GM19239 (cell line): ENCODE data around the gene HACD3.
A peak's percentile ranks its signal among the peaks of the same experiment; 100 is the strongest.
"Not testable (repeated sequence)": the region's sequence is repeated elsewhere in the genome, so short reads cannot be mapped to it uniquely, and the experiment has no call there.

Experiments
- DNase-seq: peaks from one replicate; pipeline ENCODE4 v3.0.0; 2011; ENCODE audit warnings: low spot score; ENCODE audit not compliant: insufficient read length
- FAIRE-seq: peaks from 2 replicates; lab custom pipeline; 2011; peaks lifted over from hg19 to GRCh38; lab: Jason Lieb, UNC

The HACD3 gene

DNA sequence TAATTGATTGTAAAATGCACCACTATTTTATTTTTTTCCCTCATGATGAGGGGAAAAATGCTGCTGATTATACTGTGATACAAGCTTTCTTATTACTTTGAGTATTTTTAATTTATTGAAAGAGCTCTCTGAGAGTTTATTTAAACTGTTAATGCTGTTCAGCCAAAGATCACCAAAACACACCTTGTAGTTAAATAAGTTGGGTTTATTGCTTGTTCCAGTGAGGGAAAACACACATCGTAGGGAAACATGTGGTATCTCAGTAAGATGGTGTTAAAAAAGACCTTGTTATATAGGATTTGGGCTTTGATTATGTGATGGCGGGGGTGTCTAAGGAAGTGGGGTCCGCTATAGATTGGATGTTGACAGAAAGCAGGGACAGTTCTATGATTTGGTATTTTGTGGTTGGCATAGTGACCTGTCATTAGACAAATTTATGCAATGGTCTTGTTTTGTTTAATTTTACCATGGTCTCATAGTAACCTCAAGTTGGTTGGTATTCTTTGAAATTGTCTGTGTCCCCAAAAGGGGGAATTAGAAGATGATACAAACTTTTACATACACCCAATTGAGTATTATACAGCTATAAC, 11.1 kb downstream of the HACD3 start:
- DNase-seq (no peak), FAIRE-seq (no peak)

DNA sequence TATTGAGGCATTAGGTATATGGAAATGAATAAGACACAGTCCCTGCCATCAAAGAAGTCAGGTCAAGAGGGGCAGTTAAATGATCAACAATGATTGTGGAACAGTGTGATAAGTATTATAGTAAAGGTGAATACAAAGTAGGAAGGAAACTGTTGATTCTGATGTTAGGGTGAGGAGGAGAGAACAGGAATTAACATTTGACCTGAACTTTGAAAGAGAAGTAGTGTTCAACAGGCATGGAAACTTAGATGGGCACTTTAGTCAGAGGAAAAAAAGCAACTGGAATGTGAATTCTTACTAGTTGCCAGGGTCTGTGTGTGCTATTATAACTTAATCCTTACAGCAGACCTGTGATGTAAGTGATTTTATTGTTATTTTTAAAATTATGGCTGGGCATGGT, 17.6 kb downstream of the HACD3 start:
- no peak for DNase-seq
- FAIRE-seq, result no peak

DNA sequence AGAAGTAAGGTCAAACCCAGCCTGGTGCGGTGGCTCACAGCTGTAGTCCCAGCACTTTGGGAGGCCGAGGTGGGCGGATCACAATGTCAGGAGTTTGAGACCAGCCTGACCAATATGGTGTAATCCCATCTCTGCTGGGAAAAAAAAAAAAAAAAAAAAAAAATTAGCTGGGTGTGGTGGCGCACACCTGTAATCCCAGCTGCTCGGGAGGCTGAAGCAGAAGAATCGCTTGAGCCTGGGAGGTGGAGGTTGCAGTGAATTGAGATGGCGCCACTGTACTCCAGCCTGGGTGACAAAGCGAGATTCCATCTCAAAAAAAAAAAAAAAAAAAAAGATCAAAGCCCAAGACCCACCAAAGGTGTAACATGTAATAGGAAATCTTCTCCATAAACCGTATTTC, 19.0 kb downstream of the HACD3 start:
- not testable (repeated sequence) for FAIRE-seq, DNase-seq

DNA sequence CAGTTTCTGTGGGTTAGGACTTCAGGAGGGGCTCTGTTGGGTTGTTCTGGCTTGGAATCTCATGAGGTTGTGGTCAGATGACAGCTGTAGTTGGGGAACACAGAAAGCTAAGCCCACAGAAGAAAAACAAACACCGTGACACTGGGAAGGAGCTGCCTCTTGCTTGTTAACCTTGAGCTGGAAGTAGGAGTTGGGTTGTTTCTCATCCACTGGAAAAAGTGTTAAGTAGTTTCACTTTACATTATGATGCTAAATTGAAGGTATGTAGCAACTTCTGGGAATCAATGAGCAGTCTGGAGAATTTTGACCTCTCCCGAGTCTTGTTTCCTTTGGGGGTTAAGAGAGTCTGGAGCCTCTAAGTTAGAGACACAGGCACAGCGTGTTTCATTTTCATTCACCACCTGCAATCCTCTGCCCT, 20.4 kb downstream of the HACD3 start:
- no peak for DNase-seq
- no peak for FAIRE-seq

DNA sequence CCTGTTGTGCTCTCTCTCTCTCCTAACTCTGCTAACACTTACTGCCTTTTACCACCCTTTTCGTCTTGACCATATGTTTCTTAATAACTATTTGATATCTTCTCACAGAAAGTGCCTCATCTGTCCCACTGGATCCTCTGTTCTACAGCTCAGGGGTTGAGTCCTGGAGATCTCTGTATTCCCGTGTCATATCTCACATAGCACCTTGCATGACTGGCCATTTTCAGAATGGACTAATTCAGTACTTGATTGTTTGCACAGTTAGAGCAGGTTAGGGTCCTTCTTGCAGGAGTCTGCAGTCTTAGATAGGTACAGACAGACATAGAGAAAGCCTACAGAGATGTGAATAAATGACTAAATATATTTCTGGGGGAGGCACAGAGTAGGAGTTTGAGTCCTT, 20.9 kb downstream of the HACD3 start:
- FAIRE-seq, result no peak

DNA sequence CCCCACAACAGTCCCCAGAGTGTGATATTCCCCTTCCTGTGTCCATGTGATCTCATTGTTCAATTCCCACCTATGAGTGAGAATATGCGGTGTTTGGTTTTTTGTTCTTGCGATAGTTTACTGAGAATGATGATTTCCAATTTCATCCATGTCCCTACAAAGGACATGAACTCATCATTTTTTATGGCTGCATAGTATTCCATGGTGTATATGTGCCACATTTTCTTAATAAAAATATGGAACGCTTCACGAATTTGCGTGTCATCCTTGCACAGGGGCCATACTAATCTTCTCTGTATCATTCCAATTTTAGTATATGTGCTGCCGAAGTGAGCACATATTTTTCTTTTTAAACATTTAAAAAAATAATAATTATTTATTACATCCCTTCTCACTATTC, 22.6 kb downstream of the HACD3 start:
- DNase-seq, FAIRE-seq: not testable (repeated sequence)

More for the DNA sequence above, 20.9 kb downstream of the HACD3 start:
- no peak for DNase-seq

DNA sequence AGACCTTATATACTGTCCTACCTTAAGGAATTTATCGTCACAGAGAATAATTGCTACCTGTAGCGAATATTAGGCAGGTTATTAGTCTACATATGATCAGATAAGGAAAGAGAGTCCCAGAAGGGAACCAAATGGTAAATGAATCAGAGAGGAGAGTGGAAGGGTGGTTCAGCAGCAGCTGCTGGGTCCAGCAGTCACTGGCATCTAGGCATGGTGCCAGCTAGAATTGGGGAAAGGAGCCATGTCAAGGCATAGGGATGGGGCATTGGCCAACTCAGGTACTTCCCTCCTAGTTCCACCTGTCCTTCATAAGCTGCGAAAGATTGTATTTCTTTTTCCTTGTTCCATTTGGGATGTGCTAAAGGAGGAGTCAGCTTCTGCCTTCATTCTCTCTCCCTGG, 23.4 kb downstream of the HACD3 start:
- FAIRE-seq (no peak), DNase-seq (no peak)

DNA sequence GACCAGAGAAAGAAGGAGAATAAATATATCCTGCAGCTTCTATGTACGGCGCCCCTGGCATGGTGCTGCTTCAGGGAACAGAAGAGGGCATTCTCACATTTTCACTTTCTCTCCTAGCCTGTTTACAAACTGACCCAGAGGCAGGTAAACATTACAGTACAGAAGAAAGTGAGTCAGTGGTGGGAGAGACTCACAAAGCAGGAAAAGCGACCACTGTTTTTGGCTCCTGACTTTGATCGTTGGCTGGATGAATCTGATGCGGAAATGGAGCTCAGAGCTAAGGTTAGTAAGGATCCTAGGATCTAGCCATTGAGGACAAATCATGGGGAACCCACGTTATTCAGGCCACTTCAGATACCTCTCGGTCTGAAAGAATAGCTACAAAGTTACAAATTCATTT, 26.4 kb downstream of the HACD3 start:
- DNase-seq, result no peak
- no peak for FAIRE-seq

DNA sequence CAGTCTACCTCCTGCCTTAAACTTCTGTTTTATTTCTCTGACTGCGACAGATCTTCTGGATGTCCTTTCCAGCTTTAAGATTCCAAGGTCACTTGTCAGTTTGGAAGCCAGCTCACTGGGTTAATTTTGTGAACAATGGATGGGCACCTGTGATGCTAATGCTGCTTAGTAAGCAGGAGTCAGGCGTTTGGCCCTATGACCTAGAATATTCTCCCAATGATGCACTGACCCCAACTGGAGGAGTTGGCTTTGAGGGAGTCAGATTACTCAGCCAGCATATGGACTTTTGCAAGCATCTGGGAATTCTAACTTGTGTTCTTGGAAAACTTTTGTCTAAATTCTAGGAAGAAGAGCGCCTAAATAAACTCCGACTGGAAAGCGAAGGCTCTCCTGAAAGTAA, 28.1 kb downstream of the HACD3 start:
- FAIRE-seq, result no peak
- DNase-seq, result no peak

DNA sequence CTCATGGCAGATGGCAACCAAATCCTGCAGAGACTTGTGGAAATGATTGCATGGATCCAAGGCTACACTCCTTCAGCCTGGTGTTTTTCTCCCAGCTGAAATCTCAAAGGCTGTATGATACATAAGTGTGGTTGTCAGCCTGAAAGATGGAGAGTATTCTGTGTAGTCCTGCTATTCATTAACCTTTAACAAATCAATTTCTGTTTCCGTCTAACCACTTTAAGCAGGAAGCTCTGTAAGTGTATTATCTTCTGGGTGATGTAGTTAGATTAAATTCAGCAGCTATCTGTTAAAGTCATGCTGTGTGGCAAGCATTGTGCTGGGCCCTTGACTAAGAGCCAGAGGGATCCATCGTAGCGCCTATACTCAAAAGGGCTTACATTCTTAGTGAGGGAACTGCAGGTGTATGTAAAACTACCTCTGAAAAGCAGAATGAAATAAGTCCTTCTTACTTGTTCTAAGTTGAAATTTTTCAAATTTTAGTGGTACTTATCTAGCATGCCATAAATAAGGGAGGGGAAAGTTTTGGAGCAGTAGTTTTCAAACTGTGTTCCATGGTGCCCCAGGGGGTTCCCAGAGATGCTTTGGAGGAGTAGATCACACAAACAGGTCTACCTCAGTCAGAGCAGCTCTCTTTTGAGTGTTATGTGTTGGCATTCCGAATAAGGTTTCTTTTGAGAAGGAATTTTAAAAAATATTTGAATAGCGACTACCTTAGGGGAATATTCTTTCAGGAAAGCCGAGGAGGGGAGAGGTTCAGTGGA, 28.9 kb downstream of the HACD3 start:
- DNase-seq (no peak), FAIRE-seq (no peak)

DNA sequence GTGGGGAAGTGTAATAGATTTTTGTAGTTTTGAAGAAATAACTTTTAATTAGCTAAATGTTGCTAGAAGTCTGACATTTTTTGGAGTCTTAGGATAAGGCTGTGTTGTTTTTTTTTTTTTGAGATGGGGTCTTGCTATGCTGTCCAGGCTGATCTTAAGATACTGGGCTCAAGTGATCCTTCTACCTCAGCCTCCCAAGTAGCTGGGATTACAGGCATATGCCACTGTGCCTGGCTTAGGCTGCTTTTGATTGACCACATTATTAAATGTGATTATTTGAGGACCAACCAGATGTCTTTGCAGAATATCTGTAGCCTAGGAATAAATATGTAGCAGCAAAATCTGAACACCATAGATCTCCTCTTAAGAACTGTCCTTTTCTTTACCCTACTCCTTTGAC, 29.7 kb downstream of the HACD3 start:
- DNase-seq (no peak), FAIRE-seq (no peak)

DNA sequence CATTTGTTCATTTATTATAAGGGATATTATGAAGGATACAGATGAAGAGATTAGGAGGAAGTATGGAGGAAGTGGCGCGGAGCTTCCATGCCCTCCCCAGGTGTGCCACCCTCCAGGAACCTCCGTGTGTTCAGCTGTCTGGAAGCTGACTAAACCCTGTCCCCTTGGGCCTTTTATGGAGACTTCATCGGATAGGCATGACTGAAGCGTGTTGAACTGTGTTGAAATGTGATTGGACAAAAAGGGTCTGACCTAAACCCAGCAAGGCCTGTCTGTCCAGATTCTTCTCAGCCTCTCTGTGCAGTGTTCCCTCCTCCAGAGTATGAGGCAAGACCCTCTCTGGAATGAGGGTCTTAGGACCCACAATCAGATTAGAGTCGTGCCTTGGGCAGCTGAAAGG, 31.7 kb downstream of the HACD3 start:
- no peak for FAIRE-seq

DNA sequence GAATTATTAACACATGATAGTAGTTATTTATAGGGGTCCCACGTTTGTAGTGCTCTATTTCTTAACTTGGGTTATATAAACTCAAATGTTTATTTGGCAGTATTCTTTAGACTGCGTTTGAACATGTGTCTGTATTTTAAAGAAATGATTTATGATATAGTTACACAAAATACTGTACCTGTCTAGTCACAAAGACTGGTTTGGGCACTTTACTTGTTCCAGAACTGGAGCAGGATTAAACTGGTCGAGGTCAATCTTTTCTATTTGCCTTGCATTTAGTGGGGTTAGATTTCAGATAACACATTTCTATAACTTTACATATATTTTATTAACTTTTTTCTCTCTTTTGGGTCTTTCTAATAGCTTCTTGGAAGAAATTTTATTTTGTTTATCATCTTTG, 39.5 kb downstream of the HACD3 start:
- FAIRE-seq (no peak), DNase-seq (no peak)

More for the DNA sequence above, 31.7 kb downstream of the HACD3 start:
- no peak for DNase-seq

DNA sequence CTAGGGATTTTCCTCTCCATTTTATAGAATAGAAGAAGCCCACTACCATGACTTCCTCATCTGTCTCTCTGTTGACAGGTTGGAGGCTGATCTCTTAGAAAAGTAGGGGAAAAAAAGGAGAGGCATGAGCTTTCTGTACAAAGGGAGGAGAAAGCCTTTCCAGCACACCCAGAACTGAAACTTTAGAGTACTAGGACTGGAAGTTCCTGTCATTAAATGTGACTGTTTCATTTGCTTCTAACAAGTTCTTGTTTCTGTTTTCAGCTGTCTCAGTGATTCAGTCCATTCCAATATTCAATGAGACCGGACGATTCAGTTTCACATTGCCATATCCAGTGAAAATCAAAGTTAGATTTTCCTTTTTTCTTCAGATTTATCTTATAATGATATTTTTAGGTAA, 41.7 kb downstream of the HACD3 start:
- FAIRE-seq, result no peak

DNA sequence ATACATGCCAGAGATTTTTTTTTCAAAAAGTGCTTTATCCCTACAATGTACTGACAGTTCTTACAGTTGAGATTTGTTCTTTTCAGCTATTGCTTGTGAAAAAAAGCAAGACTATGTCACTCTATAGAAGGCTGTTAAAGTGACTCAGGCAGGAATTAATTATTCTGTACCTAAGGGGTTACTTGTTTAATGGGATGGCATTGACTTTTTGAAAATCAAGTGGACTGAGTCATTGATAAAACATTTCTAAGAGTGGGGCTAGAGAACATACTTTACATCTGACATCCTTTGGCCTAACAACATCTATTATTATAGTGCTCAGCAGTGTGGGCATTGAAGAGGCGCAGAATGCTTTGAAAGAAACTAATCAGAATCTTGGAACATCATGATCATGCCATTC, 46.4 kb downstream of the HACD3 start:
- no peak for DNase-seq

More for the DNA sequence above, 41.7 kb downstream of the HACD3 start:
- DNase-seq, result no peak

DNA sequence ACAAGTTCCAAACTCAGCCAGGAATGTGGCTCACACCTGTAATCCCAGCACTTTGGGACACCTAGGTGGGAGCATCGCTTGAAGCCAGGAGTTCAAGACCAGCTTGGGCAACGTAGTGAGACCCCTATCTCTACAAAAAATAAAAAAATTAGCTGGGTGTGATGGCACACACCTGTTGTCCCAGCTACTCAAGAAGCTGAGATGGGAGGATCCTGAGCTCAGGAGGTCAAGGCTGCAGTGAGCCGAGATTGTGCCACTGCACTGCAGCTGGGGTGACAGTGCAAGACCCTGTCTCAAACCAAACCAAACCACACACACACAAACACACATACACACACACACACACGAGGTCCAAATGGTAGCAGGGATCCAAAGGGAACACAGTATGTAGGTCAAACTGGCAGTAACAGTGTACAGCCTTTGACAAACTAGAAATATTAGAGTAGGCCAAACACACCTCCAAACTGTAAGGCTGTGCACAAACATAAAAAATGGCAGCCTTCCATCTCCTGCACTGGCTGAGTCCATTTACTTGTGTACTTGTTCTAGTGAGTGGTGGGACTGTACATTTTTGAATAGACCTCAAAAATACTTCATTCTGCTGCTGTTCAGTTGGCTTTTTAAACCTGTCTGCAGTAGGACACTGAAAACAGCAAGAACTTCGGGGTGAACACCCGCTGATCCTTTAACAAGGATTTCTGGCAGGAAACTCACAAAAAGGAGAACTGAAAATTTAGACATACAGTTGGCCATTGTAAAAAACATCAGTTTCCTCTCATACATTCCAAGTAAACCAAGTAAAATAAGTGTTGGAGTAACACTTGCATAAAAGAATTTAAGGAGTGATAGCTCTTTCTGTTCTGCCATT, 47.1 kb downstream of the HACD3 start:
- DNase-seq (no peak), FAIRE-seq (no peak)

More for the DNA sequence above, 46.4 kb downstream of the HACD3 start:
- no peak for FAIRE-seq

DNA sequence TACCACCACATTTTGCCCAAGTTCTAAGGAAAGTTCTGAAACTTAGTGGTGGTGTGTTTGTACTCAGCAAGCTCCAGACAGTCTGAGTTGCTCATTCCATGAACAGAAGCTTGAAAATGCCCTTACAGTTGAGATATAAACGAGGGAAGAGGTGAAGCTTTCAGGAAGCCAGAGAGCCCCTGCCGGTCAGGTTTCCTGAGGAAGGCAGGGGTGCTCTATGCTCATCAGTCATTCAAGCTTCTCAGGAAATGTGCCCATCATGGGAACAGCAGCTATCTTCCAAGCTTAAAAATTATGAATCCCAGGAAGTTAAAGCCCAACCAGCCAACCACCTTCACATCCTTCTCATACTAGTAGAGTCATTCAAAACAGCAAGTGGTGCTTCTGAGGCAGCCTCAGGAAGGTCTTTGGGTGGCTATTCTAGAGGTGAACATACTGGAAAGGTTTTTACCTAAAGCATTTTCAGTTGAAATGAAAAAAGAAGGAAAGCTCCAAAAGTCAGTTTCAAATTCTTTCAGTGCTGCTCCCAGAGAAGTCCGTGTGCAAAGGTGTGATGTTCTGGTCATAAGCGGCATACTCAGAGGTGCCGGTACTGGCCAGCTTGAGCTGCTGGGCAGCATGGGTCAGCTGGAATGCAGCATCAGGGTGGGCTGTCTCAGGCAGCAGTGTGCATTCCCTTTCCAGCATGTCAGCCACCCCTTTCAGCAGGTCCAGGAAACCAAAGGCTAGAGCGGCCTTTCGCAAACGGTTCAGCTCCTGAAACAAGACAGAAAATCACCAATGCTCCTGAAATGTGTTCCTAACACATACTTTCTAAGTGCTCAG, 48.9 kb downstream of the HACD3 start:
- DNase-seq (no peak), FAIRE-seq (no peak)

DNA sequence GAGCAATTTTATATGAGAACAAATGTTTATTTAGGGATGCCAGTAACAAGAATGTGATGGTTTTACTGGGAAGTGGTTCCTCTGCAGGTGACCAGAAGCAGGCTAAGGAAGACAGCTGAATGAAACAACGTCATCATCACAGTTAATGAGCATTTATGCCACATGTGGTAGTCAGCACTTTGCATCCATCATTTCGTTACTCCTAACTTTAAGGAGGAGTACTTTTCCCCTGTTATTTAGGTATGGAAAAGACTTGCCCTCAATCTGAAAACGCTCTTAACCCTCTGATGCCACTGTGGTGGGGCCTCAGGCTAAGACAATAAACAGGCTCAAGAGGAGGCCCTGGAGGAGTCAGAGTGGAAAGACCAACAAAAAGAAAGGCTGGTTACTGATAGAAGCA, 49.5 kb downstream of the HACD3 start:
- FAIRE-seq (no peak), DNase-seq (no peak)

DNA sequence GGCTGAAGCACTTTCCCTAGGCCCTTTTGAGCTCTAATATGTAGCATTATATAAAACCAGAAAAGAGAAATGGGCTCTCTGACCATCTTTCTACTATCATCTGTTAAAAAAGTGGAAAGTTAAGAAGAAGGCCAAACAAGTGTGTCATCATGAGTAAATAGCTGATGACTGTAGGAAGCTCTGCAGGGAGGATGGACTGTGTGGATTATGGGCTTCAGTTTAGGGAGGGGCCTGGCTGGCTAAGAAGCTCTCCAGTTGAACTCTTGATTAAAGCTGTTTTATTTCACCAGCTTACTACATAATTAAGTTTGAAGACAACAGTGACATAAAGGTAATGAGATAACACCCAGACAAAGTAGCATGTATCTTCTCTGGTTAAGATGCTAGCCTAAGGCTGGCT, 50.0 kb downstream of the HACD3 start:
- no peak for FAIRE-seq
- DNase-seq, result no peak

DNA sequence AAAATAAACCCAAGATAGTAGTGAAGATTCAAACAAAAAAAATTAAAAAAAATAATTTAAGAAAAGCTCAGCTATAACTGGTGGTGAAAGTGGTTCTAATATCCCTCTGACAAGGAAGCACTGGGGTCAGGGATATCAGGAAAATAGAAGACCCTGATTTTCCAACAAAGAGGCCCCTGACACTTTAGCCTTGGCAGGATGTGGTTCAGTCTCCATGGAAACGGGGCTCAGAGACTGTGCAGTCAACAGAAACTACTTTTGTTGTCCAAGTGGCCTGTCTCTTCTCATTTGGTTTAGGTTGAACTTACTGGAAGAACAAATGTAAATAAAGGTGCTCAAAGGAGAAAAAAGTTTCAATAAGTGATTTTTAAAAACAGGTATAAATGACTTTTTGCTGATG, 53.4 kb downstream of the HACD3 start:
- peak; percentile 88 for FAIRE-seq

More for the DNA sequence above, 53.4 kb downstream of the HACD3 start:
- DNase-seq, result peak; percentile 52
